ENCODE results near the gene C2CD2.
"Not testable (repeated sequence)": the region's sequence is repeated elsewhere in the genome, so short reads cannot be mapped to it uniquely, and the experiment has no call there.

Gene C2CD2

DNA sequence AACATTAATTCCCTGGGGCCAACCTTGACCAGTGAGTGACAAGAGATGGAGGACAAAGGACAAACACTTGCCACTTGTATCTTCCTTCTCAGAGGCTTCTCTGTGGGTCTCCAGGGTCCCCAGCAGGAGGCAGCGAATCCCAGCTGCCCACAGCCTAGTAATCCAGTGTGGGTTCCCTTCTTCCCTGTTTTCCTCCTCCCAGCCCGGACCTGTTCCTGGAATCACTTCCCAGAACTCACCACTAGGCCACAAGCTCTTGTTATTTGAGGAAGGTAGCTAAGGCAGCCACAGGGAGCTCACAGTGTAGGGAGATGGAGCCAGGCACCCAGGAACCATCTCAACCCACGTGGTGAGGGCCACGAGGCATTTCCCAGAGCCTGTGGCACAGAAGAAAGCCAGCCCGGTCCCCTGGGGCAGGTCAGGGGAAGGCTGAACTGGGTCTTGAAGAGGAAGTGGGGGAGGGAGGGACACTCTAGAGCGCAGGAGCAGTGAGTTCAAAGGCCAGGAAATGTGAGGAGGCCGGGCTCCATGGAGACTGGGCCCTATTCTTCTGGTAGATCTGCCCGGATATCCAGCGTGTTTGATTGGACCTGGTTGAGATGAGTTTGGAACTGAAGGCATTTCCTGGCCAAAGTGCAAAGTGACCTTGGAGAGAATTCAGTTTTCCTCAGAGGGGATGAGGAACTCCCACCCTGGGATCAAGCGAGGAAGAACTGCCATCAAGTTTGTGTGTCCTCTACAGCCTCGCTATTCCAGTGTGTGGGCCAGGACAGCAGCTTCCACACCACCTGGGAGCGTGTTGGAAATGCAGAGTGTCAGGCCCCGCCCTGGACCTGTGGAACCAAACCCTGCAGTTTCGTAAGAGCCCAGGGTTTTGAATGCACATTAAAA is 20.3 kb upstream of the C2CD2 start:
- peak; percentile 10 to 34 for DNase-seq

- no peak for DNase-seq
These were observed 19.6 kb upstream of the C2CD2 start for GRCh38 chr21:41973427-41973831.

DNA sequence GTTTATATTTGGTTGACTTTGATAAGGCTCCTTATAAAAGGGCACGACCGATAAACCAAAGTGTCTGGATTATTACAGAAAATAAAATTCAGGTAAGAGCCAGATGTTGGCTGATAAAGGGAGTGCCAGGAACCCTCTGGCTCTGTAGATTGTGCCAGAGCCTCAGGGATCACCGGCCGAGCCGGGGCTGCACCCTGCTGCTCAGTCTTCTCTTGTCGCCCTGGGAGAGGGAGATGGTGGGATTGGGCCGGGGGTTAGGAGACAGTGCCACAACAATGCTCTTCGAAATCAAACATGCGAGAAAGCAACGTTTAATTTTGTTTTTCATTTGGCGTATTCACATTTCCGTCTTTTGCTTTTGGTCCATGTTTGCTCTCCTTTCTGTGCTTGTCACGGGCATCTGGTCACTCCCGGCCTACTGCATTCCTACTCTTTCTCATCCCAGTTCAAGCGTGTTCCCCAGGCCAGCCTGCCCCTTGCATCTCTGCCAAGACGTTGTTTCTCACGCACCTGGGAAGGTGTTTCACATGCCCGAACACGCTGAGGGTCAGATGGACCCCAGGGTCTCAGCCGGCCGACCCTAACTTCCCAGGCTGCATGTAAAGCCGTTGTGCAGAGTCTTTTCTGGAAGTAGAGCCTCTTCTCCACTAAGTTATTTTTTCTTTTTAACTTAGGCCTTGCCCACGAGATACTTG is 18.8 kb upstream of the C2CD2 start:
- no peak for DNase-seq

- no peak for DNase-seq
These were observed 18.1 kb upstream of the C2CD2 start for GRCh38 chr21:41971891-41972290.

DNA sequence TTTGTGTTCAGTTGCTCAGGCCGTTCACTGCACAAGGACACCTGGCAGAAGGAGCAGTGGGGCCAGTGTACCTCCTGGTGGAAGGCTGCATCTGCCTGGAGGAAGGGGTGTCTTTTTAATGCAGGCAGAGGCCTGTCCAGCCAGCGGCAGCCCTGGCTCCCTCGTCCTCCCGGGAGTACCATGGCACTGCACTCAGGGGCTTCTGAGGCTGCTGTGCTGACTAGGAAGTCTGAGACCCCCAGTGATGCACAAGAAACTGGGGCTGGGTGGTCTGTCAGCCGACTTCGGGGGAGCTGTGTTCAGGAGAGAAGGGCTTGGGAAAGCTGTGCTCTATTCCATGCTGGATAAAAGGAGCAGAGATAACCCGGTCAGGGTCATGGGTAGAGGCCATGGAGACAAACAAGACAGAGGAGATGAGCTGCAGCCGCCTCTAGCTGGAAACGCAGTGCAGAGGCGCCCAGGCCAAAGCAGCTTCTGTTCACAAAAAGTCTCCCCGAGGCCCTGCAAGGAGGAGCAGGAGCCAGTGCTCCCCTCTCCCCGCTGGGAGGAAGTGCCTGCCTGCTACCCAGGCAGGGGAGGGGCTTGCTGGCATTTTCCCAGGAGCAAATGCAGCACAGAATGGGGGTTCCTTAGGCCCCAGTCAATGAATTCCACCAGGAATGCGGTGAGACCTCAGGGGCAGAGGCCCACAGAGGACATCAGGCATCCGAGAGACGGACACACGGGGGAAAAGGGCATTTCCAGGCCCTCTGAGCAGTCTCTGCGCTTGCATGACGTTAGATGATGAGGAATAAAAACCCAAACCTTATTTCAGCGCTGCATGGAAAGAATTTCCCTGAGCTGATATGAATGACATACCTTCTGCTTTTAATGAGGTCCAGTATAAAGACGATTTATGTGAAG is 17.2 kb upstream of the C2CD2 start:
- no peak for DNase-seq

GRCh38 chr21:41970106-41970391 is 16.2 kb upstream of the C2CD2 start:
- DNase-seq, result no peak

DNA sequence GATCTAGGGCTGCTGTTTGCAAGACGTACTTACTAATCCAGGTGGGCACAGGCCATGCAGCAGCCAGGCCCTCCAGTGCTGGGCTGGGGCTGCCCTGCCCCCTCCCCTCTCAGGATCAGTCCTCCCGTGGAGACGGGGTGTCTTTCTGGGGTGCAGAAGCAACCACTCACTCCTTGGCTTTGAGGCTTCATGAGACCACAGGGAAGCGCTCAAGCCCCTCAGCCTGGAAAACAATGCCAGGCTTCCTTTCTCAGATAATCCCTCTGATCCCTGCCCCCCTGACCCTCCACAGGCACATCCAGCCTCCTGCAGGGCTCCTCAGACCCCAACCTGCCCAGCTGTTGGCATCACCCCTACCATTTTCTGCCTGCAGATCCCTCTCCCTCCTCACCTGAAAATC is 13.9 kb upstream of the C2CD2 start:
- no peak for DNase-seq

DNA sequence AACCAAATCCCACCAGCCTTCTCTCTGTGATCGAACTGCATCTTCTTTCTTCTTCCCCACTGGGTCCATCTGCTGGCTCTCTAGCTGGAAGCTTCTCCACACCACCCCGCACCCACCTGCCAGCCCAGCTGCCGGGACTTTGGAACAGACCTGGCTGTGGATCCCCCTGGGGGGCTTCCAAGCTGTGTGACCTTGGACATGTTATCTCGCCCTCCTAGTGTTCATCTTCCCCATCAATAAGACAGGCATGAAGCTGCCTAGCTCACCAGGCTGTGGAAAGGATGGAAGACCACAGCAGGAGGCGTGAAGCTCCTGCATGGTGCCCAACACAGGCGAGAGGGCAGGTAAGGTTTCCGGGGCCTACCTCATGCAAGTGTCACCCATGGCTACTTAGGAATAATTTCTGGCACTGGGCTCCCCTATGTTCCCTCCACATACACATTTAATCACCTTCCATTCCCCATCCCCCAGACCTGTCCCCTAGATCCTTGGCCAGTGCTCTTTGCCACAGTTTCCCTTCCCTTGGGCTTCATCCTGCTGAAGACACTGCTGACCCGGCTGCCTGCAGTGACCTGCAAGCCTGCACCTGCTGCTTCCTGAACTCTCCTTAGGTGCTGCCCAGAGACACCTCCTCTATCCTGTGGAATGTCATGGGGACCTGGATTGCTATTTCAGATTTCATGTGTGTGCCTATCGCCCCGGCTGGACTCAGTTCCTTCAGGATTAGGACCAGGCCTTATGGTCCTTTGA is 13.2 kb upstream of the C2CD2 start:
- DNase-seq, result no peak

DNA sequence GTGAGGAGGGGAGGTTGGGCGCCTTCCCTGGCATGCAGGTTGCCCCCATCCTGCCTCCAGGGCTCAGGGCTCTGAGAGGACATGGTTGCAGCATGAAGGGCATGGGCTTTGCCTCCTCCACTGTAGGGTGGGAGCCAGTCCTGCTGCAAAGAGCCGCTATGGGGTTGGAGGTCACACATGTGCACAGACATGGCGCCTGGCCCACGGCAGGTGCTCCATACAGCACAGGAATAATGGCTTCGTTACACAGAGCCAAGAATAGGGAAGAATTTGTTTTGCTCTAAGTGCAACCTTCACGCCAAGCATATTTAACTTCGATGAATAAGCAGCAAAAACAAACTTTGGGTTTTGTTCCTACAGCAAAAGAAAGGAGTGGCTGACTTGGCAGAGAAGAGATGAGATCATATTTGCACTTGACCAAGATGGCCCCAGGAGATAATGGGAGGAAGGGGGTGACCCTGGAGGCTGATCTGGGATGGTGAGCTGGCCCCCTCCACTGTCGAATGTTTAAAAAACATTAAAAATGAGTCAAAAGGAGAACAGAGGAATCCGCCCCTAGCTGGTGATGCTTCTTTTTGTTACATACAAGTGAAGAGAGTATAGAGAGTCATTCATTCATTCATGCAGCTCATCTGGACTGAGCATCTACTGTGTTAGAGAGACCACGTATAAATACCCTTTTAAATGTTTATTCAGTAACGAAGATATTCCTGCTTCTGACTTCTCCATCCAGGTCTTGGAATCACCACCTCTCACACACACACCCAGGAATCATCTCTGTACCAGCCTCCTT is 12.4 kb upstream of the C2CD2 start:
- DNase-seq, result no peak

- DNase-seq, result no peak
These were observed 11.7 kb upstream of the C2CD2 start for GRCh38 chr21:41965461-41966013.

DNA sequence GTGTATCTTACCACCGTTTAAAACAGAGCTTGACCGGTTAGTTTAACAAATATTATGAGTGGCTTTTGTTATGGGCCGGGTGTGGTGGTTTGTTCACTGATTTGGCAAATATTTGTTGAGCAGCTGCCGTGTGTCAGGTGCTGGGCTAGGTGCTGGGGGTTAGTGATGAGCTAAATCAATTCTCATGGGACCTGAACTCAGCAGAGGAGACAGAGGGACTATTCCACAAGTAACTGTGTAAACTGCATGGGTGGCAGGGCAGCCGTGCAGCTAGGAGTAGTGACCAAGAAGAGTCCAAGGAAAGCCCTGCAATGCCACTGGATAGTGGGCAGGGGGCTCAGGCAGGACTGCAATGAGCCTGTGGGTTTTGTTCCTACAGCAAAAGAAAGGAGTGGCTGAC is 11.2 kb upstream of the C2CD2 start:
- peak; percentile 11 to 52 for DNase-seq

GRCh38 chr21:41964171-41964570 is 10.4 kb upstream of the C2CD2 start:
- no peak for DNase-seq

DNA sequence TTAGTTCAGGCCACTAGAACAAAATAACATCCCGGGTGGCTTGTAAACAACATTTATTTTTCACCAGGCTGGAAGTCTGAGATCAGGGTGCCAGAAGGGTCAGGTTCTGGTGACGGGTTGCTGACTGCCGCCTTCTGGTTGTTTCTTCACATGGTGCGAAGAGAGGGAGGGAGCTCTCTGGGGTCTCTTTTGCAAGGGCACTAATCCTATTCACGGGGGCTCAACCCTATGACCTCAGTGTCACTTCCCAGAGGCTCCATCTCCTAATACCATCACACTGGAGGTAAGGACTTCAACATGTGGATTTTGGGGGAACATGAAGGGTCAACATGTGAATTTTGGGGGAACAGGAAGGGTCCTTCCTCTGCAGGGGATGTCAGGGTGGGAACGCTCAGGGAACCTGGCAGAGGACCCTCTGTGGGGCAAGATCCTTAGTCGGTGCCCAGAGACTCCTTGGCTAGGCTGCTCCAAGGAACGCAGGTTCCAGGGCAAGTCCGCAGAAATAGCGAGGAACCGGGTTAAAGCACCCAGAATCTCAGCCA is 8.7 kb upstream of the C2CD2 start:
- DNase-seq, result no peak

DNA sequence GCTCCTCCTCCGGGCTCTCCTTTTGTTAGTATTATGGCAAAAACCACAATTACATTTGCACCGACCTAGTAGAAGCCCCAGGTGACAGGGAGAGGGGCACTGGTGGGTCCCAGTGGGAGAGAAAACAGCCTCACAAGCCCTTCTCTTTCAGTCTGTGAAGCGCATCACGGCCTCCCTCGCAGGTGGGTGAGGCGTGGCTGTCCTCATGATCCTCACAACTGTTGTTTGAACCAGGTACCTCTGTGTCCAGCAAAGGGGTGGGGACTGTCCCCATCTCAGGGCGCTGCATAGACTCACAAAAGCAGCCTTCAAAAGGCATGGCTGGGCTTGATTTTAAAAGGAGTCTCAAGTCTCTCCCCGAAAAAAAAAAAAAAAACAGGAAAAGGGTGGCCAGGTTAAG is 7.9 kb upstream of the C2CD2 start:
- no peak for DNase-seq

DNA sequence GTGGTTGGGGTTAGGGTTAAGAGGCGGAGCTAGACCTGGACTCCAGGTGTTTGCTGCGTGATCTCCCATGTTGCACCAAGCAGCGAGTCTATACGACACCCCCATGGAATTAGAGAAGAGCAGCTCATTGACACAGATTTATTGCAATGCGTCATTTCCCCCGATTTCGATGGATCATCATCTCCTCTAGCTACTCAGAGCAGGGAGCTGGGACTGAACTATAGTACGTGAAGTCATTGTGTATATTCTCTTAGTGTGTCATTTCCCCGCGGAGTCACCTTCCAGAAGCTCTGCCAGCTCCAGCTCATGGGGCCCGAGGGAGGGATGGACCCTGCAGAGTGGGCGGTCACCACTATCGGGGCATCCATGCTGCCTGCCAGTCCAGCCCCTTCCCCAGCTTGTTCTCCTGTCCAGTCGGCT is 7.5 kb upstream of the C2CD2 start:
- no peak for DNase-seq

DNA sequence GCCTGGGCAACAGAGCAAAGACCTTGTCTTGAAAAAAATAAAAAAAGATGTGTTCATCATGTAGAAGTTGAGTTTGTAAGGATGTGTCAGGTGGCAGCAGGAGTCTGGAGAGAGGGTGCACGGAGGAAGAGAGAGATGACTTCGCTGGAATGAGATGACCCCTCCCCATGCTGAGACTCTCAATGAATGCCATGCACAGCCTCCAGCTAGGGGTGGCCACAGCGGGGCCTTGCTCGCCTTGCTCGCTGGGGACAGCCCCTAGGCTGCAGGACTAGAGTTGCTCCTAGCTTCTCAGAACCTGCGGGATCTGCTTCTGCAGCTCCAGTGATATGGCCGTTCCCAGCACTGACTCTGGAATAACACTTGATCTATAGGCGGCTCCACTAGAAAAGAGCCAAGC is 6.6 kb upstream of the C2CD2 start:
- no peak for DNase-seq

GRCh38 chr21:41959697-41960096 is 5.9 kb upstream of the C2CD2 start:
- DNase-seq, result not testable (repeated sequence)

GRCh38 chr21:41958886-41959563 is 5.2 kb upstream of the C2CD2 start:
- DNase-seq, result no peak

- DNase-seq, result no peak
These were observed 4.4 kb upstream of the C2CD2 start for GRCh38 chr21:41957991-41958766.
